ENCODE results near the gene PLCB1.

PLCB1 gene

GRCh38 chr20:8534368-8535160, 402.5 kb downstream of the PLCB1 start:
- TF ChIP-seq, protein P1, sequence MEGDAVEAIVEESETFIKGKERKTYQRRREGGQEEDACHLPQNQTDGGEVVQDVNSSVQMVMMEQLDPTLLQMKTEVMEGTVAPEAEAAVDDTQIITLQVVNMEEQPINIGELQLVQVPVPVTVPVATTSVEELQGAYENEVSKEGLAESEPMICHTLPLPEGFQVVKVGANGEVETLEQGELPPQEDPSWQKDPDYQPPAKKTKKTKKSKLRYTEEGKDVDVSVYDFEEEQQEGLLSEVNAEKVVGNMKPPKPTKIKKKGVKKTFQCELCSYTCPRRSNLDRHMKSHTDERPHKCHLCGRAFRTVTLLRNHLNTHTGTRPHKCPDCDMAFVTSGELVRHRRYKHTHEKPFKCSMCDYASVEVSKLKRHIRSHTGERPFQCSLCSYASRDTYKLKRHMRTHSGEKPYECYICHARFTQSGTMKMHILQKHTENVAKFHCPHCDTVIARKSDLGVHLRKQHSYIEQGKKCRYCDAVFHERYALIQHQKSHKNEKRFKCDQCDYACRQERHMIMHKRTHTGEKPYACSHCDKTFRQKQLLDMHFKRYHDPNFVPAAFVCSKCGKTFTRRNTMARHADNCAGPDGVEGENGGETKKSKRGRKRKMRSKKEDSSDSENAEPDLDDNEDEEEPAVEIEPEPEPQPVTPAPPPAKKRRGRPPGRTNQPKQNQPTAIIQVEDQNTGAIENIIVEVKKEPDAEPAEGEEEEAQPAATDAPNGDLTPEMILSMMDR (conservative IDR thresholded peaks at IDR 0.05; ENCODE audit: control insufficient read depth, insufficient read depth, low read depth, low read length) = no peak
- DNase-seq (ENCODE audit: low read depth) = no peak
- H3K4me3 ChIP-seq (ENCODE audit: control insufficient read depth, low read depth, low read length) = no peak overlapping the region

GRCh38 chr20:8535403-8536261, 403.6 kb downstream of the PLCB1 start:
- peak; percentile 20 for DNase-seq (ENCODE audit: low read depth)
- no peak overlapping the region for H3K4me3 ChIP-seq (ENCODE audit: control insufficient read depth, low read depth, low read length)
- TF ChIP-seq, protein P1 (conservative IDR thresholded peaks at IDR 0.05; ENCODE audit: control insufficient read depth, insufficient read depth, low read depth, low read length) = peak; percentile 68

GRCh38 chr20:8536262-8536618, 404.2 kb downstream of the PLCB1 start:
- no peak for DNase-seq (ENCODE audit: low read depth)
- no peak overlapping the region for H3K4me3 ChIP-seq (ENCODE audit: control insufficient read depth, low read depth, low read length)
- TF ChIP-seq, protein P1 (conservative IDR thresholded peaks at IDR 0.05; ENCODE audit: control insufficient read depth, insufficient read depth, low read depth, low read length) = no peak

DNA sequence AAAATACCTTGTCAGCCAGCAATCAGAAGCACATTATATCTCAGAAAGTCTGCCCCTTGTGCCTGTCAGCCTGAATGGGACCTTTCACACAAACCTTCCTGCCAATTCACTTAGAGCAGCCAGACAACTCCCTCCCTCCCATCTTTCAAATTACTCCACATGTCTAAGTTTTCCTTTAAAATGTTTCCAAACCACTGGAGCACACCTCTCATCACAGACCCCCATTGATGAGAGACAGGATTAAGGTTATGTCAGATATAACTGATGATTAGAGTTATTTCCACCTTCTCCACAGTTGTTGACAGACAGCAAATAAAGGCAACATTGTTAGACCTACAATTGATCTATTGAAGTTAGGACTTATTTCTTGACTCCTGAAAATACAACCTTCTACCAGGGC, 408.4 kb downstream of the PLCB1 start:
- TF ChIP-seq, protein P1 (conservative IDR thresholded peaks at IDR 0.05; ENCODE audit: control insufficient read depth, insufficient read depth, low read depth, low read length) = no peak
- H3K4me3 ChIP-seq (ENCODE audit: control insufficient read depth, low read depth, low read length) = no peak overlapping the region
- DNase-seq (ENCODE audit: low read depth) = no peak

- TF ChIP-seq, protein P1 (conservative IDR thresholded peaks at IDR 0.05; ENCODE audit: control insufficient read depth, insufficient read depth, low read depth, low read length) = no peak
- no peak overlapping the region for H3K4me3 ChIP-seq (ENCODE audit: control insufficient read depth, low read depth, low read length)
- no peak for DNase-seq (ENCODE audit: low read depth)
These were observed 410.0 kb downstream of the PLCB1 start for GRCh38 chr20:8542110-8542486.

GRCh38 chr20:8545212-8545611, 413.1 kb downstream of the PLCB1 start:
- peak; percentile 88 for DNase-seq (ENCODE audit: low read depth)
- no peak overlapping the region for H3K4me3 ChIP-seq (ENCODE audit: control insufficient read depth, low read depth, low read length)
- TF ChIP-seq, protein P1 (conservative IDR thresholded peaks at IDR 0.05; ENCODE audit: control insufficient read depth, insufficient read depth, low read depth, low read length) = no peak

Measured in fibroblast of mammary gland (primary cell).